GM21737 (cell line): Measurements from ENCODE around the gene FAM219A.
"Not testable (repeated sequence)": the region's sequence is repeated elsewhere in the genome, so short reads cannot be mapped to it uniquely, and the experiment has no call there.

ENCODE experiments used
- ATAC-seq: cut with Tn5 transposase; IDR thresholded peaks from one replicate; pipeline ENCODE4 v1.9.1; 2021; ENCODE audit warnings: mild to moderate bottlenecking, moderate library complexity; ENCODE audit not compliant: unreplicated experiment

FAM219A gene

DNA sequence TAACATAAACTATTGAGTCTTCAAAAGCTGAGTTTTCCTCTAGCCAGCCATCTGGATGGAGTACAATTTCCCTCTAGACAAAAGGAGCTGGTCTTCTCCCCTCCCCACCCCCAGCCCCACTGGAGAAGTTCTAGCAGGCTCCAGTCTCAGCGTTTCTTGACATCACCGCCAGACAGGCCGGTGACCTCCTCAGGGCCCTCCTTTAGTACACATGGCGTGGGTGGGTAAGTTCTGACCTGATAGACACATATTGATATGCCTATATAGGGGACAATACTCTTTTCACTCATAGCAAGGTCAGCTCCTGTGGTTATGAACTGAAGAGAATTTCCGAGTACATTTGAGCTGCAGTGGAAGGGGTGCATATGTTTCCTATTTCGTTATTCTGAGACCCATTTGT is 27.5 kb upstream of the FAM219A start:
- no peak for ATAC-seq

DNA sequence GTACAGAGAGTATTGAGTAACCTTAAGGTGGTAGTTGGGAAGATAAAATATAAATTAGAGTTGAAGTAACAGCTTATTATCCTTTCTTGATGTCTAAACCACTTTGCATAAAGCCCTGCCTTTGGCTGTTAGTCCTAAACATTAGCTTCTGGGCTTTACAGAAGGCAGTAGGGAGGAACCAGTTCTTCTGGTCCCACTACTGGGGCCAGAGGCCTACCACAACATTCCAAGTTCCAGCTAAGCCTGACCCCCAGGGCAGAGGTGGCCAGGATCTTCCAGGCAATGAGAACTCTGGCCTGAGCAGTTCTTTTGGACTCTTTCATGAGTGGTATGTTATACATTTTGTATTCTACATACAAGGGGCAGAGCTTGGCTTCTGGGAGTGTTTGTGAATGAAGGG is 26.3 kb upstream of the FAM219A start:
- no peak for ATAC-seq

DNA sequence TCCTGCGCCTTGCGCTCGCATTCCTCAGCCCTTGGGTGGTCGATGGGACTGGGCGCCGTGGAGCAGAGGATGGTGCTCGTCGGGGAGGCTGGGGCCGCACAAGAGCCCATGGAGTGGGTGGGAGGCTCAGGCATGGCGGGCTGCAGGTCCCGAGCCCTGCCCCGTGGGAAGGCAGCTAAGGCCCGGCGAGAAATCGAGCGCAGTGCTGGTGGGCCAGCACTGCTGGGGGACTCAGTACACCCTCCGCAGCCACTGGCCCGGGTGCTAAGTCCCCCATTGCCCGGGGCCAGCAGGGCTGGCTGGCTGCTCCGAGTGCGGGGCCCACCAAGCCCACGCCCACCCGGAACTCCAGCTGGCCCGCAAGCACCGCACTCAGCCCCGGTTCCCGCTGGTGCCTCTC is 24.4 kb upstream of the FAM219A start:
- not testable (repeated sequence) for ATAC-seq

DNA sequence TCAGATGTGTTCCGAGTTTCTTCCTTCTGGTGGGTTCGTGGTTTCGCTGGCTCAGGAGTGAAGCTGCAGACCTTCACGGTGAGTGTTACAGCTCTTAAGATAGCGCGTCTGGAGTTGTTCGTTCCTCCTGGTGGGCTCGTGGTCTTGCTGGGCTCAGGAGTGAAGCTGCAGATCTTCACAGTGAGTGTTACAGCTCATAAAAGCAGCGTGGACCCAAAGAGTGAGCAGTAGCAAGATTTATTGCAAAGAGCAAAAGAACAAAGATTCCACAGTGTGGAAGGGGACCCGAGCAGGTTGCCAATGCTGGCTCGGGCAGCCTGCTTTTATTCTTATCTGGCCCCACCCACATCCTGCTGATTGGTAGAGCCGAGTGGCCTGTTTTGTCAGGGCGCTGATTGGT is 23.2 kb upstream of the FAM219A start:
- ATAC-seq = not testable (repeated sequence)

DNA sequence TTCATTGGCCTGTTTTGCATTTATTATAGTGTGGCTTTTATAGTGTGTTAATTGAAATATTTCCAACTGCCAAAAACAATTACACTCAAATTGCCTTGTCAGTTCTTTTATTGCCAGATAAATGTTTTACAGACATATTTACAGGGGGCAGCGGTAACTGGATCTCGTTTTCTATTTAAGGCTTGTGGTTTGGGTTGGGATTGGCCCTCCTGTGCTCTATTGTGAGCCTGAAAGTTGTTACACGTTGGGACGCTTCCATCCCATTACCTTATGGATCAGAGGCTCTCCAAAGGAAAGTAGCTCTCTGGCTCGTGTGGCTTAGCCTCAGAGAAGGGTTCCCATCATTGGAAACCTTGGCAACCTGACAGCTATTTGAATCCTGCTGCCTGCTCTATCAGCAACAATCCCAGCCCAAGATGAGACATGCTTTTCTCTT is 21.1 kb upstream of the FAM219A start:
- ATAC-seq = no peak

DNA sequence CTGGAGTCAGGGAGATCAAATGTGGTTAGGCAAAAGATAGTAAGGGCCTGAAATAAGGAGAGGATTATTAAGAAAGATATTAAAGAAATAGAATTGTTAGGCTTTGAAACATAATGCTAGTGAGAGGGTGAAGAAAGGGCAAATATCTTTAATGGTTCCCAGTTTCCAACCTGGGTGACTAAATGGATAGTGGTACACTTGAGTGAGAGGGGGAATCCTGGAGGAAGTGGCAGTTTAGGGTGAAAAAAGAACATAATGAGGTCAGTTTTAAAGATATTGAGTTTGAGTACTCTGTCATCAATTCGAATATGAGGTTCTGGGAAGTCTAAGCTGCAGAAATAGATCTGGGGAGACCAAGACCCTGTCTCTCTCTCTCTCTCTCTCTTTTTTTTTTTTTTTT is 19.2 kb upstream of the FAM219A start:
- no peak for ATAC-seq

DNA sequence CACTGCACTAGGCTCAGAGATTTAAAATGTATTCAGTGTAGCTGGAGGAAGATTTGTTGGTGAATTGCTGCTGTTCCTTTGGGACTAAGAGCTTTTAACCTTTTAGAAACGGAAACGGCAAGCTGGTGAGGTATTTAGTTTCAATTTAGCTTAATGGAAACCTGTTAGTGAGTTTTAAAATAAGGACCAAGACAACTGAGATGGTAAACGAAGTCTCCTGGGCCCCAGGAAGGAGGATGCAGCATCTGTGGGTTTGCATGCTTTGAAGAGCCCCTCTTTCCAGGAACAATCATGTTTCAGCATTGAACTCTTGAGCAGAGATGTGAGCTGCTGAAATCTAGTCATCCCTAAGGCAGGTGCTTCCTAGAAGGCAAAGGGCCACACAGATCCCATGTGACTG is 16.7 kb upstream of the FAM219A start:
- no peak for ATAC-seq

DNA sequence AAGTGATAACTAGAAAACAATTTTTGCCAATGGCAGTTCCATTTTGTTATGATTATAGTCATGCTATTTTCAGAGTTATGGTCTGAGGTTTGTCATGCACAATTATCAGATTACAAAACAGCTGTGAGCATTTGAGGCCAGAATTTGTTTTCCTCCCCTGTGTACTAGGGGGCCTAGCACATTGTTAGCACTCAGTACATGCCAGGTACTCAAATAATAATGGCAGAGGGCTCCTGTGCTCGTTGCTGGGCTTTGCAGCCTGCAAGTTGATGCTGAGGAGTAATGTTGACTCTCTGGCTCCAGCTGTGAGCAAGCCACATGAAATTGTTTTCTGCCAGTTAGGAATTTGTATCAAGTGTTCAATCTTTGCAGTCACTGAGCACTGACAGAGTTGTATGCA is 7.1 kb upstream of the FAM219A start:
- no peak for ATAC-seq

DNA sequence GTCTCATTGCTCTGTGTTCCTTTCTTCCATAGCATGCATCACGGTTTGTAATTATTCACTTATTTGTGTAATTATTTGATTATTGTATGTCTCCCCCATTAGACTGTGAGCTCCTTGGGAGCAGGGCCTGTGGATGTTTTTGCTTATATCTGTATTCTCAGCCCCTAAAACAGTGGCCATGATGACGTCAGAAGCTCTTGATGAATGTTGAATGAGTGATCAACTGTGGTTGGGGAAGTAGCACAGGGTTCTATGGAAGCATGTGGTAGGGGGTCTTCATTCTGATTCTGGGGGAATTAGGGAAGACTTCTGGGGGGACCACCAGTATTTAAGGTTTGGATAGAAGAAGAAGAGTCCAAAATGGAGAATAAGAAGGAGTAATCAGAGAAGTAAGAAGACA is 6.2 kb upstream of the FAM219A start:
- ATAC-seq = no peak

DNA sequence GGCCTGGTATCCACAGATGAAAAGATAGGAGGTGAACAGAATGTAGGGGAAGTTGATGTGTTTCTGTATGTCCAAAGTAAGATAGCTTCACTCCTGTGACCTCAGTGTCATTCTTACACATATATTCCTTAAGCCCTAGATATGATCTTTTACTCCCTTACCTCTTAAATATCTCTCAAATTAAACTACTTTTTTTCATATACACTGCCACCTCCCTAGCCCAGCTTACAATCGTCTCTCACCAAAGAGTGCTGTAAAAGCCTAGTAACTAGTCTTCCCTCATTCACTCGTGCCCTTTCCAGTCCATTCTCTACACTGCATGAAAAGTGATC is 5.5 kb upstream of the FAM219A start:
- ATAC-seq = no peak

DNA sequence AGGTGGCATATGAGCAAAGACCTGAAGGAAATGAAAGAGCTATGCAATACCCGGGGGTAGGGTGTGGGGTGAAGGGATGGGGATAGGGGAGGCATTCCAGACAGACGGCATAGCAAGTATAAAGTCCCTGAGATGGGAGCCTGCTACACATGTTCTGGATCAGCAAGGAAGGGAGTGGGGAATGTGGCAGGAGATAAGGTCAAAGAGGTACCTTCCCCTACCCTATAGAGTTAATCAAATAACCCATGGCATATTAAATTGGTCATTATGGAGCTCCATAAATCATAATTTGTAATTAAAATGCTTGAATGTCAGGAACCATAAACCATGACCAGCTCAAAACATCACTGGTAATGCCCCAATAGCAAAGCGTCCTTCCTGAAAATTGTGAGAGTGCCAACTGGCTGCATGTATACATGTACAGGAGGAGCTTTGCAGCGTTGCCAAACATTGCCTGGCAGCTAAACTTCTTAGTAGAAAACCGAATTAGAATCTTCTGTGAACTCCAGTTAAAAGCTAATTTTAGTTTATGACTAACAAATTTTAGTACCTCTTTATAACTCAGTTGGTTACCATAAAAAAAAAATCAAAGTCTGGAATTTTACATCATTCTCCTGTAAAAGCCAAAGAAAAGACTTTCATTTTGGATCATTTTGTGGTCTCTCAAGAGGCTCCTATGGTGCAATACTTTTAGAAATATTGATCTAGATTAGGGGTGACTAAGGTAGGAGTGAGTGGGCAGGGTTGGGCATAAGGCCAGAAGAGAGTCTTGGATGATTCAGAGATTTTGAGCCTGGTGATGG is 4.9 kb upstream of the FAM219A start:
- ATAC-seq = no peak

DNA sequence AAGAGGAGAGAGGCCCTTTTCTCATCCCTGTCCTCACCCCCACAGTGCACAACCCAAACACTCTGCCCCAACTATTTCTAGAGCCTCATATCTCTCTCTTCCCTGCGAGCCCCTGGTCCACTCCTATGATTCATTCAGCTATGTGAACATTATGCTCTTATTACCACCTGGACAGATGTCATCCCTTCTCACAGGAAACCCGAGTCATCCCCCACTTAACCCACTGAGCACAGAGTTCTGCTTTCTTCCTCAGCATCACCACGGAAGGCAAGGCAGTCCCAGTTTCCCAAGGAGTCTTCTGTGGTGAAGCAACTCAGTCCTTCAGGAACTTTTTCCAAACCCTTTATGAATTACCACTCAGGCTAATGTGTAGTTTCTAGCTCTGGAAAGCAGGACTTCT is 1.6 kb upstream of the FAM219A start:
- ATAC-seq = no peak

DNA sequence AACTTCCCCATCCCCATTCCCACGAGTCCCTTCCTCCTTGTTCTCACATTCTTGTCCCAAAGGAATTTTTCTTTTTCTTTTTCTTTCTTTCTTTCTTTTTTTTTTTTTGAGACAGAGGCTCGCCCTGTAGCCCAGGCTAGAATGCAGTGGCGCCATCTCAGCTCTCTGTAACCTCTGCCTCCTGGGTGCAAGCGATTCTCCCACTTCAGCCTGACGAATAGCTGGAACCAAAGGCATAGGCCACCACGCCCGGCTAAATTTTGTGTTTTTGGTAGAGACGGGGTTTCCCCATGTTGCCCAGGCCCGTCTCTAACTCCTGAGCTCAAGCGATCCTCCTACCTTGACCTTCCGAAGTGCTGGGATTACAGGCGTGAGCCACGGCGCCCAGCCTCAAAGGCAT is 986 bp upstream of the FAM219A start:
- no peak for ATAC-seq

DNA sequence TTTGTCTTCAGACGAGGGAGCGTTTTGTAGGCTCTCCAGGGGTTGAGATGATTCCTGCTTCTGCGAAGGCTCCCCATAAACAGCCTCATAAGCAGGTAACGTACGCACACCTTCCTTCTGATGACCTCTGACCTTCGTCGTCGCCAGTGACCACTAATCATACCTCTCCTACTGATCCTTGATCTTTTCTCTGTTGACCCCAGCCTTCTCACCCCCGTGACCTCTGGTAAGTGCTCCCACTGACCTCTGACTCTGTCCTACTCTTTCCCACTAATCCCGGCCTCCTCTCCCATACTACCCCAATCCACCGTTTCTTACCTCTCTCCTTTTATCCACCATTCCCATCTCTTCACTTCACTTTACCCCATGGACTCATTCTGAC is 580 bp upstream of the FAM219A start:
- ATAC-seq = no peak

DNA sequence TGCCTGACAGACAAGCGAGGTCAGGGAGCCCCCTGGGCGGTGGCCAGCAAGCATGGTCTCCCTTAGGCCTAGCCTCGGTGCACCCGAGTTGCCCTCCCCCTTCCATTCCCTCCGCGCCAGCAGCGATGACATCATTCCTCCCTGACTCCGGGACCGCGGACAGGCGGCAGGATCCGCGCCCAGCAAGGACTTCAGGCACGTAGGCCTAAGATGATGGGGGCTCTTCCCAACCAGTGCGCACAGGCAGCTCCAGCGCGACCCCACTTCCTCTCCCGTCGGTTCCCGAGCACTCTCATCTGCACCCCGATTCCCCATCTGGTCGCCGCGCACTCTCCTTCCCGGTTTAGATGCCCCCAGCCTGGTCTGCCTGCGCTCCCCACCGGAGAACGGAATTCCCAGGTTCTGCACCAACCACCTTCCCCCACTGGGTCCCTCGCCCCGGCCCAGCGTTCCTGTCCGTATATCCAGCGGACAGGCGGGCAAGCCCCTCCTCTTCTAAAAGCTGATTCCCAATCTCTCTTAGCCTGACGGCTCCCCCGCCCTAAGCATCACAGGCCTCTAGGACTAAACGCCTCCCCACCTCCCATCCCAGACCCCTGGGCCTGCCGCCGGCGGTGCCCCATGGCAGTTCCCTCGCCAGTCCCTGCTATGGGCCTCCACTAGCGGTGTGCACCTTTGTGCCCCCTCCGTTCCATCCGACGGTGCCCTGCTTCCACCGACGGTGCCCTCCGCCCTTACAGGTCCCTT is 931 bp downstream of the FAM219A start:
- ATAC-seq = no peak

DNA sequence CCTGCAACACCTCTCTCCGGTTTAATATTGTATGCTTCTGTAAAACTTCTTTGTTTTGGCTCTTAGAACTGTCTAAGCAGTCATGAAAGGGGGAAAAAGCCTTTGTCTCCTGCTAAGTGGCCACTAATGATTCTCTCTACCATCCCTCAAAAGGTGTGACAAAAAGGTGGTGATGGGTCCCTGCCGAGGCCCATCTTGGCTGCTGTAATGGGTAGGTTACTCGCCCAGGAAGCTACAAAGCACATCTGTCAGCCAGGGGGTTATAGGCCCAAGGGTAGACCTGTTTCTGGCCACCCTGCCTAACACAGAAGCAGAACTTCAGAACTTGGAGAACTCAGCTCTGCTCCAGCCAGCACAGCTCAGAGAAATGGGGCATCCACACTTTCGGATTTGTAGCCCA is 1.6 kb downstream of the FAM219A start:
- ATAC-seq = no peak

DNA sequence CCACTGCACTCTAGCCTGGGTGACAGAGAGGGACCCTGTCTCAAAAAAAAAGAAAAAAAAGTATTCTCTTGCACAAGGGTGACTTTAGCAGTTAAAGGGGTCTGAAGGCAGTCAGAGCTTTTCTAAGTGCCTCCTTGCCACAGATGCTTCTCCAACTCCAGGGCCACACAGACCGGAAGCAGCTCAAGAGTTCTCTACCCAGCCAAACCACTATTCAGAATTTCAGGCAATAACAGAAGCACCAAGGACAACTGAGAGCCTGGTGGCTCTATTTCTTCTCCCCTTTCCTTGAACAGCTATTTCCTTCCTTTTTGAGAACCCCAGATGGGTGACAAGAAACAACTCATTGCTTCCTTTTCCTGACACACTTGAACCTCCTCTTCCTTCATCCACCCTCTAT is 2.2 kb downstream of the FAM219A start:
- no peak for ATAC-seq

DNA sequence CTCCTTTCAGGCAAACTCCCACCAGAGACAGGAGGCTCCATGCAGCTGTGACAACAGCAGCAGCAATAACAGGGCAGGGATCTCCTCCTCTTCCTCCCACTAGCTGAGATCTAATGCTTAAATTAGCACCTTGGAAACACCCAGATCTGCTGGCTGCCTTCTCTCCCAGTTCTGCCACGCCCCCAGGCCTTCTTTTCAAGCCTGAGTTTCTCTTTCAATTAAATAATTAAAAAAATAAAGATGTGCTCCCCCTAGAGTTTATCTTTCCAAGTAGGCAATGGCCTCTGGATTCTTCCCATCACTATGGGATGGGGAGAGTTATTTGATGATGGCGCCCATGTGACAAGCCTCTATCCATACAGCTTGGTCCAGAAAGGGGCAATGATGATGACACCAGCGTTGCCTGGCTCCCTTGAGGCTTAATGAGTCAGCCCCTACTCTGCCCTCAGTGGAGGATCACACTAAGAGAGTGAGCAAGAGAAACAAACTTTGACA is 3.8 kb downstream of the FAM219A start:
- ATAC-seq = no peak

DNA sequence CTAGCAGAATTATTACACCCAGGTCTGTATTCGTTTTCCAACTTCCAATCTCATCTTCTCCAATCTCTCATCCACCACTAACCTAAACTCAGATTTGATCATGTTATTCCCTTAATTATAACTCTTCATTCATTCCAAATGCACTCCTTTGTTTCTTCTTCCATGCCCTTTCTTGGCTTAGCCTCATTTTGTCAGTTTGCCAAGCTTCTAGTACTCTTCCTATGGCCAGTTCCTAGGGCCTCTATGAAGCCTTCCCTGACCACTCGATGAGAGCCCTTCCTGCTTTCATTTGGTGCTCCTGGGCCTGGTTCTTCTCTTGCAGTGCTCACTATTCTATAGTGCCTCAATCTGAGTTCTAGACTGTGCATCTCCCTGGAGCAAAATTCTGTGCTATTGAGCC is 5.8 kb downstream of the FAM219A start:
- ATAC-seq = no peak

DNA sequence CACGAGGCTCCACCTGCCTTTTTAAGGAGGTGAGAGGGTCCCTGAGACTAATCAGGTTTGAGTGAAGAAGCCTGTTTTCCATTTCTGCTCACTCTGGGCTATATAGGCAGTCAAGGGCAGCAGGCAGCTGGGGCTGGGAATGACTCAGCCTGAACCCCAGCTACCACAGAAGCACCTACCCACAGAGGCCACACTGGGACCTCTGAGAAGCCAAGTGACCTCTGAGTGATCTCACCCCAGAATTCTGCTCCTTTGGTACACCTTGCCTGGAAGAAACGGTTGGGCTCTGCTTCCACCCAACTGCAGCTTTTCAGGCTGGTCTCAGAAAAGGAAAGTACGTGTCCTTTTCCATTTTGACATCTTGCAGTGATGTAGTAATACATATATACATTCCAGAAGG is 6.8 kb downstream of the FAM219A start:
- ATAC-seq = no peak

DNA sequence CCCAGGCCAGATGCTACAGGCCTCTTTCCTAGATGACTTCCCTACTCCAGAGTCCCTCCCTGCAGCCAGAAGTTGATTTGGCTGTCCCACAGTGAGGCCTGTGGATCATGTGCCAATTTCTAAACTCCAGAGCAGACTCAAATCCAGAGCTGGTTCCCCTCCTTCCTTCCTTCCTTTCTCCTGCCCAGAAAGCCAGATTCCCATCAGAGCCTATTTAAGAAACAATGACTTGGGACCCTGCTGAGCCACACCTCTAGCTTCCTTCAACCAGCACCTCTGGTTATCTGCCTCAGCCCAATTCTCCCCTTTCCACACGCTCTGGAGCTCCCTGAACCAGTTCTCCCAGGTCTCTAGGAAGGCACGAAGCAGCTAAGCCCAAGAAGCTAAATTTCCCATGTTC is 7.2 kb downstream of the FAM219A start:
- ATAC-seq = no peak

DNA sequence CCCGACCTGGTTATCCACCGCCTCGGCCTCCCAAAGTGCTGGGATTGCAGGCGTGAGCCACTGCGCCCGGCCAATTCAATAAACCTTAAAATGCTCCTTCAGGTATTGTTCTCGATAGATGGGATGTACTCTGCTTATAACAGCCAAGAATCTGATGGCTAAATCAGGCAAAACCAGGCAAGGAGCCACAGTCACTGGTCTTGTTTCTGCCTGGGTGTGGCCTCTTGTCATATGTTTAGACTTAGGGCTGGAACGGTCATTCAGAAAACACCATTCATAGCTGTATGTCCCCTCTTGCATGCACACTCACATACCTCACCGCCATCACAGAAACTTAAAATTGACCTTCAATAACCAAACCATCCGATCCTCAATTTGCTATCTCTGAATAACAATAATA is 7.7 kb downstream of the FAM219A start:
- no peak for ATAC-seq

DNA sequence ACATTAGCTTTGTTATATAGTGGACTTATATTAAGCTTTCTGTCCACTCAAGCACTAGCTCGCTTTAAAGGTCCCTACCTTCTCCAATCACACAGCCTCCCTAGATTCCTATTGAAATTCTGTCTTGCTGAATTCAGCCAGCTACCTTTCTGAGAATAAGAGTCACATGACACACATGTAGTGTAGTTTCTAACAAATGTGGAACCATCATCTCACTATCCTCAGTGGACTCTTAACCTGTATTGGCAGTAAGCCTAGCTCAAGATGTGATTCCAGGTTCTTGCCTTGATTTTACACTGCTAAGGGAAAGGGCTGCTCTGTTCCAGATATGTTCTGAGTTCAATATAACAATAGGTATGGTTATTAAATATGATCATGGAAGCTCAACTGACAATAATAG is 11.4 kb downstream of the FAM219A start:
- ATAC-seq = no peak
